Panc1 (cell line): ENCODE data around the gene KCNJ11.

ENCODE experiments used
- POLR2AphosphoS5 ChIP-seq: IDR thresholded peaks from 2 replicates; pipeline ENCODE4 v1.6.1; 2012; ENCODE audit warnings: mild to moderate bottlenecking, low read depth, low read length, moderate library complexity
- TF ChIP-seq, protein P1 (sequence below): fragments of 450-650 bp; IDR thresholded peaks from 2 replicates; pipeline ENCODE4 v1.5.1; 2017; ENCODE audit warnings: mild to moderate bottlenecking
- TF ChIP-seq, protein P2 (sequence below), 2 experiments: IDR thresholded peaks; 2 replicates each; pipeline ENCODE4 v1.6.1; 2011 to 2012; ENCODE audit warnings: low read depth in 2 of 2, control low read depth in 1 of 2, low read length in 1 of 2, mild to moderate bottlenecking in 1 of 2, moderate library complexity in 1 of 2; ENCODE audit not compliant: insufficient read depth in 1 of 2

DNA sequence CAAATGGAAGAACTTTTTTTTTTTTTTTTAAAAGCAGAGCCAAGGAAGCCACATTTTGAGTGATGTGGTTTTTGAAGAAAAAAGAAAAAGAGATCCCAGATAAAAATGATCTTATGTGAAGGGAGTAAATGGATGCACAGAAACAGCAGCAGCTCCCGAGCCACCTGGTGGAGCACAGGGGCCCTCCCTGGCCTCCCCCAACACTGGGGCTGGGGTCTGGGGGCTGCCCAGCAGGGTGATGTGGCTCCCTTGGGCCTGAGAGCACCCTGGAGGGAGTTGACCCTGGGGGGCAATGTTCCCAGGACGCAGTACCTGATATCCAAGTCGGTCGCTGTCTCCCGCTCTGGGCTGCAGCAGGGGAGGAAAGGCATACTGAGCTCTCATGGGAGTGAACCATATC, 26.5 kb upstream of the KCNJ11 start:
- TF ChIP-seq, protein P1, sequence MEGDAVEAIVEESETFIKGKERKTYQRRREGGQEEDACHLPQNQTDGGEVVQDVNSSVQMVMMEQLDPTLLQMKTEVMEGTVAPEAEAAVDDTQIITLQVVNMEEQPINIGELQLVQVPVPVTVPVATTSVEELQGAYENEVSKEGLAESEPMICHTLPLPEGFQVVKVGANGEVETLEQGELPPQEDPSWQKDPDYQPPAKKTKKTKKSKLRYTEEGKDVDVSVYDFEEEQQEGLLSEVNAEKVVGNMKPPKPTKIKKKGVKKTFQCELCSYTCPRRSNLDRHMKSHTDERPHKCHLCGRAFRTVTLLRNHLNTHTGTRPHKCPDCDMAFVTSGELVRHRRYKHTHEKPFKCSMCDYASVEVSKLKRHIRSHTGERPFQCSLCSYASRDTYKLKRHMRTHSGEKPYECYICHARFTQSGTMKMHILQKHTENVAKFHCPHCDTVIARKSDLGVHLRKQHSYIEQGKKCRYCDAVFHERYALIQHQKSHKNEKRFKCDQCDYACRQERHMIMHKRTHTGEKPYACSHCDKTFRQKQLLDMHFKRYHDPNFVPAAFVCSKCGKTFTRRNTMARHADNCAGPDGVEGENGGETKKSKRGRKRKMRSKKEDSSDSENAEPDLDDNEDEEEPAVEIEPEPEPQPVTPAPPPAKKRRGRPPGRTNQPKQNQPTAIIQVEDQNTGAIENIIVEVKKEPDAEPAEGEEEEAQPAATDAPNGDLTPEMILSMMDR: no peak
- no peak for TF ChIP-seq POLR2AphosphoS5
- TF ChIP-seq, protein P2, sequence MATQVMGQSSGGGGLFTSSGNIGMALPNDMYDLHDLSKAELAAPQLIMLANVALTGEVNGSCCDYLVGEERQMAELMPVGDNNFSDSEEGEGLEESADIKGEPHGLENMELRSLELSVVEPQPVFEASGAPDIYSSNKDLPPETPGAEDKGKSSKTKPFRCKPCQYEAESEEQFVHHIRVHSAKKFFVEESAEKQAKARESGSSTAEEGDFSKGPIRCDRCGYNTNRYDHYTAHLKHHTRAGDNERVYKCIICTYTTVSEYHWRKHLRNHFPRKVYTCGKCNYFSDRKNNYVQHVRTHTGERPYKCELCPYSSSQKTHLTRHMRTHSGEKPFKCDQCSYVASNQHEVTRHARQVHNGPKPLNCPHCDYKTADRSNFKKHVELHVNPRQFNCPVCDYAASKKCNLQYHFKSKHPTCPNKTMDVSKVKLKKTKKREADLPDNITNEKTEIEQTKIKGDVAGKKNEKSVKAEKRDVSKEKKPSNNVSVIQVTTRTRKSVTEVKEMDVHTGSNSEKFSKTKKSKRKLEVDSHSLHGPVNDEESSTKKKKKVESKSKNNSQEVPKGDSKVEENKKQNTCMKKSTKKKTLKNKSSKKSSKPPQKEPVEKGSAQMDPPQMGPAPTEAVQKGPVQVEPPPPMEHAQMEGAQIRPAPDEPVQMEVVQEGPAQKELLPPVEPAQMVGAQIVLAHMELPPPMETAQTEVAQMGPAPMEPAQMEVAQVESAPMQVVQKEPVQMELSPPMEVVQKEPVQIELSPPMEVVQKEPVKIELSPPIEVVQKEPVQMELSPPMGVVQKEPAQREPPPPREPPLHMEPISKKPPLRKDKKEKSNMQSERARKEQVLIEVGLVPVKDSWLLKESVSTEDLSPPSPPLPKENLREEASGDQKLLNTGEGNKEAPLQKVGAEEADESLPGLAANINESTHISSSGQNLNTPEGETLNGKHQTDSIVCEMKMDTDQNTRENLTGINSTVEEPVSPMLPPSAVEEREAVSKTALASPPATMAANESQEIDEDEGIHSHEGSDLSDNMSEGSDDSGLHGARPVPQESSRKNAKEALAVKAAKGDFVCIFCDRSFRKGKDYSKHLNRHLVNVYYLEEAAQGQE (IDR thresholded peaks at IDR 0.05; ENCODE audit: insufficient read depth in 1 of 2, low read depth in 2 of 2, low read length in 1 of 2): no peak
